GM12864 (cell line): ENCODE results near the gene ACACB.

Experiments
- DNase-seq: peaks from one replicate; pipeline ENCODE4 v3.0.0-alpha.2; 2011; ENCODE audit warnings: low read depth
- H3K4me3 ChIP-seq: 2 replicates; pipeline ENCODE4 v1.5.1; 2011; ENCODE audit warnings: mild to moderate bottlenecking, low read depth, low read length, control low read depth
- CTCF ChIP-seq: IDR thresholded peaks from 2 replicates; pipeline ENCODE4 v1.5.1; 2011; ENCODE audit warnings: low read depth, mild to moderate bottlenecking, moderate library complexity, low read length, control low read depth, inconsistent platforms; ENCODE audit errors: missing control alignments

Gene ACACB

GRCh38 chr12:109232731-109233130, 116.3 kb downstream of the ACACB start:
- no peak for TF ChIP-seq CTCF
- DNase-seq: no peak
- no peak overlapping the region for H3K4me3 ChIP-seq

GRCh38 chr12:109234012-109234411, 117.6 kb downstream of the ACACB start:
- TF ChIP-seq CTCF: no peak
- H3K4me3 ChIP-seq: no peak overlapping the region
- DNase-seq: no peak

GRCh38 chr12:109236257-109236656, 119.9 kb downstream of the ACACB start:
- DNase-seq: no peak
- no peak for TF ChIP-seq CTCF
- H3K4me3 ChIP-seq: no peak overlapping the region

GRCh38 chr12:109239179-109239578, 122.8 kb downstream of the ACACB start:
- no peak for DNase-seq
- no peak for TF ChIP-seq CTCF
- H3K4me3 ChIP-seq: no peak overlapping the region

- TF ChIP-seq CTCF: no peak
- no peak overlapping the region for H3K4me3 ChIP-seq
- DNase-seq: no peak
Observed at GRCh38 chr12:109239691-109240090, 123.3 kb downstream of the ACACB start.

GRCh38 chr12:109240365-109240764, 124.0 kb downstream of the ACACB start:
- no peak for TF ChIP-seq CTCF
- H3K4me3 ChIP-seq: no peak overlapping the region
- DNase-seq: no peak

- no peak overlapping the region for H3K4me3 ChIP-seq
- no peak for DNase-seq
- no peak for TF ChIP-seq CTCF
Observed at GRCh38 chr12:109241936-109242335, 125.5 kb downstream of the ACACB start.
